Neuron (in vitro differentiated cells): ENCODE measurements around the gene WNK1.
"Not testable (repeated sequence)": the region's sequence is repeated elsewhere in the genome, so short reads cannot be mapped to it uniquely, and the experiment has no call there.

Source experiments
- H2AFZ ChIP-seq: one replicate; pipeline ENCODE4 v1.6.1; 2013; ENCODE audit warnings: low read depth, mild to moderate bottlenecking, inconsistent platforms, low read length, moderate library complexity
- H3K27me3 ChIP-seq: one replicate; pipeline ENCODE4 v1.6.1; 2013; ENCODE audit warnings: low read length; ENCODE audit not compliant: insufficient read depth
- H3K36me3 ChIP-seq: one replicate; pipeline ENCODE4 v1.6.1; 2013; ENCODE audit warnings: low read length; ENCODE audit not compliant: insufficient read depth
- H3K4me1 ChIP-seq: one replicate; pipeline ENCODE4 v1.6.1; 2013; ENCODE audit warnings: low read length; ENCODE audit not compliant: insufficient read depth
- H3K4me3 ChIP-seq: 2 replicates; pipeline ENCODE4 v1.5.1; 2013; ENCODE audit warnings: mild to moderate bottlenecking, low read length, moderate library complexity
- H3K9me3 ChIP-seq: one replicate; pipeline ENCODE4 v1.6.1; 2013; ENCODE audit warnings: low read length

WNK1 gene

DNA sequence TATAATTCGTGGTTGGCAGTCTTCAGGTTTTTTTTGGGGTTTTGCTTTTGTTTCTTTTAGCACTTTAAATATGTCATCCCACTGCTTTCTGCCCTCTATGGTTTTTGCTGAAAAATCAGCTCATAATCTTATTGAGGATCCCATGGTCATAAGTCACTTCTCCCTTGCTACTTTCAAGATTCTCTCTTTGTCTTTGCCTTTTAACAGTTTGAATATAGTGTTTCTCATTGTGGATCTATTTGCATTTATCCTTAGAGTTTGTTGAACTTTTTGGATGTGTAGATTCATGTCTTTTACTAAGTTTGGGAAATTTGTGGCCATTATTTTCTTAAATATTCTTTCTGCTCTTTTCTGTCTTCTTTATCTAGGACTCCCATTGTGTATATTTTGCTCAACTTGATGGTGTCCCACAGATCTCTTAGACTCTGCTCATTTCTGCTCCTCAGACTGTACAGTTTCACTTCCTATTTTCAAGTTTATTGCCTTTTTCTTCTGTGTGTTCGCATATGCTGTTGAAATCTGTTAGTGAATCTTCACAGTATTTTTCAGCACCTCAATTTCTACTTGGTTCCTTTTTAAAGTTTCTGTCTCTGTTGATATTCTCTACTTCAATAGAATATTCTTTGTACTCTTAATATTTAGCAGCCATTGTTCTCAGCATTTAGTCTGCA, 70.8 kb downstream of the WNK1 start:
- Histone ChIP-seq H3K27me3 (no peaks in the 10 kb centered on the region), H2AFZ (no peak overlapping the region), H3K9me3 (no peaks in the 10 kb centered on the region), H3K36me3 (peaks cover 18% of the 10 kb centered on the region), H3K4me1 (no peaks in the 10 kb centered on the region), H3K4me3 (no peak overlapping the region)

DNA sequence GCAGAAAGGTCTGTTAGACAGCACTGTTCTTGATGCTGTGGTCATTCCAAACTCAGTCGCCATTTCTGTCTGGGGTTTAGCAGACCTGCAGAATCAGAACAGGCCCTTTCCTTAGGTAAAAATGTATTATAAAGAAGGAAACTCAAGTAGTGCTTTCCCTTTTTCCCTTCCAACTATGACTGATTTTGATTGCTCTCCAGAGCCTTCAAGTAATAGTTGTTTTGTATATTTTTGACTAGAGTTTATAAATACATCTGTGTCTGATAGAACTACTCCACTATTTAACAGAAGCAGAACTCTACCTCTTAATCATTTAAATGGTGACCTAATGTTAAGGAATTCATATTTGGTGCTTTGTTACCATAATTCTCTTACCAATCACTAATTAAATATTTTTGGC, 74.0 kb downstream of the WNK1 start:
- Histone ChIP-seq H2AFZ (no peak overlapping the region), H3K27me3 (no peaks in the 10 kb centered on the region), H3K9me3 (peaks cover 2% of the 10 kb centered on the region), H3K4me1 (no peaks in the 10 kb centered on the region), H3K36me3 (peaks cover 41% of the 10 kb centered on the region), H3K4me3 (no peak overlapping the region)

DNA sequence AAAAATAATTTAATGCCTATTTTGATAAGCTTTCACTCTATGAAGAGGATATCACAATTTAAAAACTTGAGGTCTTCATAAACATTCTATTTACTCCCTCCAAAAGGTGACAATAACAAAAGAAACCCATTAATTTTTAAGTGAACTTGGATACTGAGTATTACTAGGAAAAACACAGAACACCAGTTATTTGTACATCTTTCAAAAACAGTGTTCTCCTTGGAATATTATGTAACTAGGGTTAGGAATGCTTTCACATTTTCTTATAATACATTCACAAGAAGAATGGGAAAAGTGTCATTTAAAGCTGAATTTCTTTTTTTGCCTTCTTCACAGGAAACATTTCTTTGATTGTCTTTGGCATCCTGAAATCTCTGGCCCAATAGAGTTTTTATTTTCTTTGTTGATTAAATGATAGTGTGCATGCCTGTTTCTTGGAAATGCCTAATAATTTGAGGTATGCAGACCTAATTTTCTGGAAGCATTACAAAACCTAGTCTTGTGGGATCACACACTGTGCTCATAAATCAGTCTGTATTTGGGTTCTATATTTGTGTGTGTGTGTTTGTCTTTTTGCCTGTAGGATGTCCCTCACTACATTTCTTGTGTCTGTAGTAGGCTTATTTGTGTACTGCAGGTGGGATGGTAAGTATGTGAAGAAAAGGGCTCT, 76.5 kb downstream of the WNK1 start:
- Histone ChIP-seq H3K36me3 (peaks cover 45% of the 10 kb centered on the region), H3K4me3 (no peak overlapping the region), H3K27me3 (no peaks in the 10 kb centered on the region), H2AFZ (no peak overlapping the region), H3K9me3 (peaks cover 2% of the 10 kb centered on the region), H3K4me1 (no peaks in the 10 kb centered on the region)

DNA sequence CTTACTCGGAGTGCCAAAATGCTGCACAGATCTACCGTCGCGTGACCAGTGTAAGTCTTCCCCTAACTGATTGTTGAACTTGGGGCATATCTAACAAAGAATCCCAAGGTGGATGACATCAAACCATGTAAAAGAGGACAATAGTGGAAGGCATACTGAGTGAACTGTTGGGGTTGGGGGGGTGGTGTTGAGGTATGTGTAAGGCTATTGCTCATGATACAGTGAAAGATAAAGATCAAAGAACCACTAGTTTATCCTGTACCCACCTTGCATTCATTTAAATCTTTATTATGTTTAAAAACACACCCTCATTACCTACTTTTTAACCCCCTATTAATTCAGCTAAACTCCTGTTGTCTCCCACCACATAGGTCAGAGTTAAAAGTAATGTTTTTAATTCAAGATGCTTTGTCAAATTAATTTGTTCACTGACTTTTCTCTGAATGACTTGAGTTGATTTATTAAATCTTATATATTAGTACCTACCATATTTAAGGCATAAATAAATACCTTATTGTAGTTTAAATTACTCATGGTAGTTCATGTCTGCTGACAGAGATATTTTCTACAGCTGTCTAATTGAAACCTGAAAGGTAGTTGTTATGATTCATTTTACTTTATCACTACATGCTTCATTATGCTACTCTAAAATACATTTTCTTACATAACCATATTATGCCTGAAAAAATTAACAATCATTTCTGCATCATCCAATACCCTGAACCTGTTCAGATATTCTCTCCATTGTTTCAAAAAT, 77.9 kb downstream of the WNK1 start:
- no peaks in the 10 kb centered on the region for H3K27me3 ChIP-seq
- no peak overlapping the region for H3K4me3 ChIP-seq
- H3K36me3 ChIP-seq, result peaks cover 53% of the 10 kb centered on the region

DNA sequence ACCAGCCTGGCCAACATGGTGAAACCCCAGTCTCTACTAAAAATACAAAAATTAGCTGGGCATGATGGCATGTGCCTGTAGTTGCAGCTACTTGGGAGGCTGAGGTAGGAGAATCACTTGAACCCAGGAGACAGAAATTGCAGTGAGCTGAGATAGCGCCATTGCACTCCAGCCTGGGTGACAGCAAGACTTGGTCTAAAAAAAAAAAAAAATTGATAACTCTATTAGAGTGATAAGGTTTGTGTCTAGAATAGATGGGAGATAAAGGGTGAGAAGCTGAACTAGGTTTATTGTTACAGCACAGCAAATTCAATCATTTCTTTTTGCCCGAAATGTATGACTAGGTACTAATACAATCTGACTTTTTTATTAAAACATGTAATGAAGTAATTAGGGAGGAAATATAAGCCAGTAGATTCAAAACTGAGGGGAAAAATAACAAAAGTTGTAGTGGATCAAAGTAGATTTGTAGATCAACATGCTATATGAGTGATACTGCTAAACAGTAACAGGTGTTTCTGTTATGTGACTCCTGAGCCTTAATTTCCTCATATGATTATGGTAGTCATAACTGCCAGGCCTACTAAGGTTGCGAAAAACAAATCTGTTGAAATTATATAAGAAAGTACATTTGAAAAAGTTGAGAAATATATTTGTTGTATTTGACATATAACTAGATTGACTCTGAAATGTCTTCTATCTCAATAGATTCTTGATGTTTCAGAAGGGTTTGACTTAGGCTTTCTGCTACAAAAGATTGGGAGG, 83.6 kb downstream of the WNK1 start:
- Histone ChIP-seq H3K36me3 (peaks cover 23% of the 10 kb centered on the region), H3K9me3 (peaks cover 2% of the 10 kb centered on the region), H3K4me1 (no peaks in the 10 kb centered on the region), H3K4me3 (no peak overlapping the region), H3K27me3 (no peaks in the 10 kb centered on the region), H2AFZ (no peak overlapping the region)

More for the DNA sequence above, 77.9 kb downstream of the WNK1 start:
- Histone ChIP-seq H3K4me1 (no peaks in the 10 kb centered on the region), H3K9me3 (peaks cover 2% of the 10 kb centered on the region), H2AFZ (no peak overlapping the region)

DNA sequence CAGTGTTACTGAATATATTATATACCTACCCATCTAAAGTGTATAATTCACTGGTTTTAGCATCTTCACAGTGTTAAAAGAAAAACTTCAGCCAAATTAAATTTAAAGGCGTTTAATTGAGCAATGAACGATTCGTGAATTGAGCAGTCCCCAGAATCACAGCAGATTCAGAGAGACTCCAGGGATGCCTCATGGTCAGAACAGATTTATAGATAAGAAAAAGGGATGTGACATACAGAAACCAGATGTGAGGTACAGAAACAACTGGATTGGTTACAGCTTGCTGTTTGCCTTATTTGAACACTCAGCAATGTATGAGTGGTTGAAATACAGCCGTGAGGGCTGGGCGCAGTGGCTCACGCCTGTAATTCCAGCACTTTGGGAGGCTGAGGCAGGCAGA, 84.6 kb downstream of the WNK1 start:
- no peaks in the 10 kb centered on the region for H3K4me1 ChIP-seq
- peaks cover 28% of the 10 kb centered on the region for H3K36me3 ChIP-seq
- no peak overlapping the region for H2AFZ ChIP-seq
- H3K9me3 ChIP-seq, result no peaks in the 10 kb centered on the region
- H3K4me3 ChIP-seq, result no peak overlapping the region
- H3K27me3 ChIP-seq, result no peaks in the 10 kb centered on the region

DNA sequence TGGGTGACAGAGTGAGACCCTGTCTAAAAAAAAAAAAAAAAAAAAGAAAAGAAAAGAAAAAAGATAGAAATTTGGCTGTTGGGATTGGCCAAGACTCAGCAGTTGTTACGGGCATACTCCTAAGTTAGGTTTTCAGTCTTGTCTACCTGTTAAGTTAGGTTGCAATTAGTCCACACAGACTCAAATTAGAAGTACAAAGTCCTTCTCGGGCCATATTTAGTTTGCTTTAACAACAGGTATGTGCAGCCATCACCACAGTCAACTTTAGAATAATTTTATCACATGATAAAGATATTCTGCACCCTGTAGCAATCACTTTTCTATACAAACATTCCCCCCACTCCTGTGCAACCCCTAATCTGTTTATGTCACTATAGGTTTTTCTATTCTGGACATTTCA, 85.2 kb downstream of the WNK1 start:
- Histone ChIP-seq H3K27me3 (no peaks in the 10 kb centered on the region), H3K36me3 (peaks cover 28% of the 10 kb centered on the region), H2AFZ (no peak overlapping the region), H3K4me3 (no peak overlapping the region), H3K9me3 (no peaks in the 10 kb centered on the region), H3K4me1 (no peaks in the 10 kb centered on the region)

DNA sequence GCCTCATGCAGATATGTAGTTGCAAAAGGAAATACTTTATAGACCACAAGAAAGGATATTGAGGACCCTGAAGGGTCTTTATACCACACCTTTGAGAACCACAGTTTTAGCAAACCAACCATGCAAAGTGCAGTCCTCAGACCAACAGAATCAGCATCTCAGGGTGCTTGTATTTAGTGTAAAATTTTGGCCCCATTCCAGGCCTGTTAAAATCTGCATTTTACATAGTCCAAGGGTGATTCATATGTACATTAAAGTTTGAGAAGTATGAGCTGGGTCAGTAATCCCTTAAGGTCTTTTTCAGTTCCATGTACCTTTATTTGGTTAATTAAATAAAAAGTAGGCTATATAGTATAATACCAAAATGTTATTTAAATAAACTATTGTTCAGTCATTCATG, 91.2 kb downstream of the WNK1 start:
- no peak overlapping the region for H2AFZ ChIP-seq
- no peaks in the 10 kb centered on the region for H3K27me3 ChIP-seq
- H3K4me3 ChIP-seq, result no peak overlapping the region
- H3K4me1 ChIP-seq, result no peaks in the 10 kb centered on the region
- peaks cover 22% of the 10 kb centered on the region for H3K36me3 ChIP-seq
- peaks cover 2% of the 10 kb centered on the region for H3K9me3 ChIP-seq

DNA sequence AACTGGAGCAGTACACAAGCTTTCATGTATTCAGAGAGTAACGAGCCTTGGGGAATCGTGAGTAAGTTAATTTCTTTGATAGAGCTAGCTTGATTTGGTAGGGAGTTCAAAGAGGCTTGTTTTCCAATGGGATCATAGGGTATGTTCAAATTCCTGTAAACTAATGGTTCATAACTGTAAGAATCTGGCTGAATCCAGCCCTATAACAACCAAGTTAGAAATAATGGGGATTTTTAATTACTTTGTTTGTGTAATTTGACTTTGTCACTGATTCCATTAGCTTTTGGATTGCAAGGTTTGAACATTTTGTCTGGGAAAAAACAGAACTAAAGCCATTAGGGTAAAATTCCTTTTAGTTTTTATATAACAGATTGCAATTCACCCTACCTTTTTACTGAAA, 94.0 kb downstream of the WNK1 start:
- Histone ChIP-seq H3K4me1 (no peaks in the 10 kb centered on the region), H3K36me3 (peaks cover 13% of the 10 kb centered on the region), H2AFZ (no peak overlapping the region), H3K9me3 (peaks cover 4% of the 10 kb centered on the region), H3K4me3 (no peak overlapping the region), H3K27me3 (no peaks in the 10 kb centered on the region)

DNA sequence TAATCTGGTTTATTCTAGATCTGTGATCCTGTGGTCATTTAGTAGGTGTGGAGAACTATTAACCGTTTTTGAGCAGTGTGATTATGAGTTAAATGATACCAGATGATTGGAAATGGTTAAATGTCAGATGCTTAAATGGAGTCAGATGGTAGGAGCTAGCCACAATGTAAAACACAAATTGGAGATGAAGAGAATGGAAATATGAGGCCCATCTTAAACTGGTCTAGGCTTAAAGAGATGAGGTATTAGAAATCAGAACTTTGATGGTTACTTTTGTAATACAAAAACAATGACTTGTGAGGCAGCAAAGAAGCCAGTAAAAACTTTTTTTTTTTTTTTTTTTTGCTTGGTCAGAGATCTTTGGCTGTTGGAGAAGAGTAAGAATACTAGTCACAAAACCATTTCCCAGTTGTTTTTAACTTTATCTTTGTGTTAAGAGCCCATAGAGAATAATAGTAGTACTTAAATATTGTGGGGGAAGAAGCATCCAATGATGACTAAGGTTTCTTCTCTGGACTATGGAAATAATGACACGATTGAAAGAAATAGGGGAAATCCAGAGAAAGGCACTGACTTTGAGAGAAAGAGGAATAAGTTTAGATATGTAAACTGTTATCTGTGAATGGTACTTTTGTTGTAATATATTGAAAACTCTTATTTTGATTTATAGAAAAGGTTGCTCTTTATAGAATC, 95.9 kb downstream of the WNK1 start:
- Histone ChIP-seq H3K4me3 (no peak overlapping the region), H3K4me1 (no peaks in the 10 kb centered on the region), H3K36me3 (peaks cover 7% of the 10 kb centered on the region), H3K9me3 (peaks cover 2% of the 10 kb centered on the region), H2AFZ (no peak overlapping the region), H3K27me3 (no peaks in the 10 kb centered on the region)

DNA sequence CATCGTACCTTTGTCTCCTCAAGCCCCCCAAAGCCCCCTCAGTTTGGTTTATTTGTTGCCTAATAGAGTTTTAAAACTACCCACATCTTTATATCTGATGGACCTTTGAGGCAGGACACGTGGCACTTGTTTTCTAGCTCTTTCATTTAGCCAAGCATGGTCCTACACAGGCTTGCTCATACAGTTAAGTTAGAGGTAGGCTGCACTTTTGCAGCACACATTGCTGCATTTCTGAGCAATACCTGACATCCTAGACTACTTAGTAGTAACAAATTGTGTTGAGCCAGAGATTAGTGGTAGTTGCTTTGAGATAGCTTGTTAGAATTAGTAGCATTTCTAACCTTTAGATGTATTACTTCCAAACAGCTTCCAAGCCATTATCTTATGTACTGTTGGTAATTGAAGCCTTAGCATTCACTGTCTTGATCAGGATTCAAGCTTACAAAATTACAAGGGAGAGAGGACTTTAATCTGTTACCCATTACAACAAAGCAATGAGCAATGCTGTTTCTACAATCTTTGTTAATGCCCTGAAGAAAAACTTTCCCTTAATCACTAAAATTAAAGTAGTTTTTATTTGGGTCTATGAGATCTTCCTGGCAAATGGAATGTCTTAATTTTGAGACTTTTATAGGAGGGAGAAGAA, 96.6 kb downstream of the WNK1 start:
- Histone ChIP-seq H3K4me3 (no peak overlapping the region), H3K9me3 (peaks cover 2% of the 10 kb centered on the region)

DNA sequence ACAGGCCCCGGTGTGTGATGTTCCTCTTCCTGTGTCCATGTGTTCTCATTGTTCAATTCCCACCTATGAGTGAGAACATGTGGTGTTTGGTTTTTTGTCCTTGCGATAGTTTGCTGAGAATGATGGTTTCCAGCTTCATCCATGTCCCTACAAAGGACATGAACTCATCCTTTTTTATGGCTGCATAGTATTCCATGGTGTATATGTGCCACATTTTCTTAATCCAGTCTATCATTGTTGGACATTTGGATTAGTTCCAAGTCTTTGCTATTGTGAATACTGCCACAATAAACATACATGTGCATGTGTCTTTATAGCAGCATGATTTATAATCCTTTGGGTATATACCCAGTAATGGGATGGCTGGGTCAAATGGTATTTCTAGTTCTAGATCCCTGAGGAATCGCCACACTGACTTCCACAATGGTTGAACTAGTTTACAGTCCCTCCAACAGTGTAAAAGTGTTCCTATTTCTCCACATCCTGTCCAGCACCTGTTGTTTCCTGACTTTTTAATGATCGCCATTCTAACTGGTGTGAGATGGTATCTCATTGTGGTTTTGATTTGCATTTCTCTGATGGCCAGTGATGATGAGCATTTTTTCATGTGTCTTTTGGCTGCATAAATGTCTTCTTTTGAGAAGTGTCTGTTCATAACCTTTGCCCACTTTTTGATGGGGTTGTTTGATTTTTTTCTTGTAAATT, 97.5 kb downstream of the WNK1 start:
- H3K4me3 ChIP-seq, H3K9me3 ChIP-seq, H3K27me3 ChIP-seq, H3K4me1 ChIP-seq, H3K36me3 ChIP-seq, H2AFZ ChIP-seq: not testable (repeated sequence)

More for the DNA sequence above, 96.6 kb downstream of the WNK1 start:
- Histone ChIP-seq H2AFZ (no peak overlapping the region), H3K27me3 (no peaks in the 10 kb centered on the region), H3K36me3 (peaks cover 7% of the 10 kb centered on the region), H3K4me1 (no peaks in the 10 kb centered on the region)
